ENCODE measurements around the gene BLVRA.

Gene BLVRA

GRCh38 chr7:43735403-43735801 is 23.1 kb upstream of the BLVRA start:
- no peak for DNase-seq (ENCODE audit: low read depth)
- no peak for TF ChIP-seq CTCF (IDR thresholded peaks at IDR 0.05; ENCODE audit: control insufficient read depth, insufficient read depth, low read depth, low read length, missing control alignments)
- no peak overlapping the region for H3K4me3 ChIP-seq (ENCODE audit: control insufficient read depth, low read depth, low read length)

GRCh38 chr7:43735802-43736603 is 22.5 kb upstream of the BLVRA start:
- H3K4me3 ChIP-seq (ENCODE audit: control insufficient read depth, low read depth, low read length), result no peak overlapping the region
- no peak for DNase-seq (ENCODE audit: low read depth)
- no peak for TF ChIP-seq CTCF (IDR thresholded peaks at IDR 0.05; ENCODE audit: control insufficient read depth, insufficient read depth, low read depth, low read length, missing control alignments)

- no peak for TF ChIP-seq CTCF (IDR thresholded peaks at IDR 0.05; ENCODE audit: control insufficient read depth, insufficient read depth, low read depth, low read length, missing control alignments)
- no peak for DNase-seq (ENCODE audit: low read depth)
- no peak overlapping the region for H3K4me3 ChIP-seq (ENCODE audit: control insufficient read depth, low read depth, low read length)
Measured at GRCh38 chr7:43737467-43738127, 20.9 kb upstream of the BLVRA start.

- no peak for TF ChIP-seq CTCF (IDR thresholded peaks at IDR 0.05; ENCODE audit: control insufficient read depth, insufficient read depth, low read depth, low read length, missing control alignments)
- H3K4me3 ChIP-seq (ENCODE audit: control insufficient read depth, low read depth, low read length), result no peak overlapping the region
- no peak for DNase-seq (ENCODE audit: low read depth)
Measured at GRCh38 chr7:43742692-43743091, 15.8 kb upstream of the BLVRA start.

GRCh38 chr7:43747328-43748105 is 11.0 kb upstream of the BLVRA start:
- TF ChIP-seq CTCF (IDR thresholded peaks at IDR 0.05; ENCODE audit: control insufficient read depth, insufficient read depth, low read depth, low read length, missing control alignments), result no peak
- no peak overlapping the region for H3K4me3 ChIP-seq (ENCODE audit: control insufficient read depth, low read depth, low read length)
- DNase-seq (ENCODE audit: low read depth), result no peak

GRCh38 chr7:43749383-43749940 is 9.0 kb upstream of the BLVRA start:
- DNase-seq (ENCODE audit: low read depth), result no peak
- no peak overlapping the region for H3K4me3 ChIP-seq (ENCODE audit: control insufficient read depth, low read depth, low read length)
- TF ChIP-seq CTCF (IDR thresholded peaks at IDR 0.05; ENCODE audit: control insufficient read depth, insufficient read depth, low read depth, low read length, missing control alignments), result no peak

Measured in AG09309 (cell line).